Stimulated activated CD4-positive, alpha-beta T cell treated with anti-CD3 and anti-CD28 coated beads, Interleukin-4, amount 100 ng/mL, for 48 hours (primary cell): Measurements from ENCODE around the gene THSD7B.
"Not testable (repeated sequence)": the region's sequence is repeated elsewhere in the genome, so short reads cannot be mapped to it uniquely, and the experiment has no call there.

Experiments
- DNase-seq, 2 donors: peaks; one replicate each; pipeline ENCODE4 v3.0.0-alpha.2; 2020; ENCODE audit warnings: low read depth in 2 of 2

The THSD7B gene

GRCh38 chr2:137250401-137250800 lies 485.1 kb downstream of the THSD7B start:
- no peak for DNase-seq

- no peak for DNase-seq
Observed at GRCh38 chr2:137251045-137251444, 485.7 kb downstream of the THSD7B start.

- no peak for DNase-seq
Observed at GRCh38 chr2:137252934-137253333, 487.6 kb downstream of the THSD7B start.

GRCh38 chr2:137254052-137254451 lies 488.7 kb downstream of the THSD7B start:
- DNase-seq = no peak

- DNase-seq = no peak
Observed at GRCh38 chr2:137255345-137255744, 490.0 kb downstream of the THSD7B start.

GRCh38 chr2:137255990-137256389 lies 490.6 kb downstream of the THSD7B start:
- no peak for DNase-seq

GRCh38 chr2:137261881-137262585 lies 496.7 kb downstream of the THSD7B start:
- DNase-seq = no peak

GRCh38 chr2:137262594-137262993 lies 497.2 kb downstream of the THSD7B start:
- no peak for DNase-seq

GRCh38 chr2:137287913-137288639 lies 522.7 kb downstream of the THSD7B start:
- DNase-seq = no peak

- DNase-seq = no peak
Observed at GRCh38 chr2:137291836-137292570, 526.7 kb downstream of the THSD7B start.

- no peak for DNase-seq
Observed at GRCh38 chr2:137298377-137298776, 533.0 kb downstream of the THSD7B start.

GRCh38 chr2:137300987-137301386 lies 535.6 kb downstream of the THSD7B start:
- no peak for DNase-seq

GRCh38 chr2:137302957-137303356 lies 537.6 kb downstream of the THSD7B start:
- DNase-seq = no peak

GRCh38 chr2:137316075-137316474 lies 550.7 kb downstream of the THSD7B start:
- no peak for DNase-seq

GRCh38 chr2:137321566-137321965 lies 556.2 kb downstream of the THSD7B start:
- DNase-seq = no peak

- DNase-seq = not testable (repeated sequence)
Observed at GRCh38 chr2:137331562-137331961, 566.2 kb downstream of the THSD7B start.

- DNase-seq = no peak
Observed at GRCh38 chr2:137333386-137334165, 568.2 kb downstream of the THSD7B start.

- DNase-seq = no peak
Observed at GRCh38 chr2:137336067-137336466, 570.7 kb downstream of the THSD7B start.

- no peak for DNase-seq
Observed at GRCh38 chr2:137339051-137339450, 573.7 kb downstream of the THSD7B start.

- no peak for DNase-seq
Observed at GRCh38 chr2:137345994-137346393, 580.6 kb downstream of the THSD7B start.

- no peak for DNase-seq
Observed at GRCh38 chr2:137348301-137348700, 583.0 kb downstream of the THSD7B start.

GRCh38 chr2:137357634-137358033 lies 592.3 kb downstream of the THSD7B start:
- DNase-seq = no peak
